ENCODE results near the gene SLC10A7.

DNA sequence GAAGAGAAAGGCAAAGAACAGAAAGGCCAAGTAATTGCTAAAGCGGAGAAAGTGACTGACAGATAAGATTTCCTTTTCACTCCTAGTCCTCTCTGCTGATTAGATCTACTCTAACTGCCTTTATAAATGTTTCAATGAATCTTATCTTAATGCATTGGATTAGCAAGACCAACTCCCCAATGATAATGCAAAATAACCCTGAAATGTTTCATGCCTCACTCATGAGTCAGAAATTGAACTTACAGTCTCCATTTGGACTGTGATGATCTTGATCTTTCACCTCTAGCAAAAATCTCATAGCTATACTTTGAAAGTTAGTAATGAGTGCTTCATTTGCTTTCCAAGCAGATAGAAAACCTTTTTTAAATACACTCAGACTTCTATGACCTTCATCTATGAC lies 26.5 kb downstream of the SLC10A7 start:
- TF ChIP-seq, protein P1, sequence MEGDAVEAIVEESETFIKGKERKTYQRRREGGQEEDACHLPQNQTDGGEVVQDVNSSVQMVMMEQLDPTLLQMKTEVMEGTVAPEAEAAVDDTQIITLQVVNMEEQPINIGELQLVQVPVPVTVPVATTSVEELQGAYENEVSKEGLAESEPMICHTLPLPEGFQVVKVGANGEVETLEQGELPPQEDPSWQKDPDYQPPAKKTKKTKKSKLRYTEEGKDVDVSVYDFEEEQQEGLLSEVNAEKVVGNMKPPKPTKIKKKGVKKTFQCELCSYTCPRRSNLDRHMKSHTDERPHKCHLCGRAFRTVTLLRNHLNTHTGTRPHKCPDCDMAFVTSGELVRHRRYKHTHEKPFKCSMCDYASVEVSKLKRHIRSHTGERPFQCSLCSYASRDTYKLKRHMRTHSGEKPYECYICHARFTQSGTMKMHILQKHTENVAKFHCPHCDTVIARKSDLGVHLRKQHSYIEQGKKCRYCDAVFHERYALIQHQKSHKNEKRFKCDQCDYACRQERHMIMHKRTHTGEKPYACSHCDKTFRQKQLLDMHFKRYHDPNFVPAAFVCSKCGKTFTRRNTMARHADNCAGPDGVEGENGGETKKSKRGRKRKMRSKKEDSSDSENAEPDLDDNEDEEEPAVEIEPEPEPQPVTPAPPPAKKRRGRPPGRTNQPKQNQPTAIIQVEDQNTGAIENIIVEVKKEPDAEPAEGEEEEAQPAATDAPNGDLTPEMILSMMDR (IDR thresholded peaks at IDR 0.05 in 8 of 11, conservative IDR thresholded peaks at IDR 0.05 in 3 of 11): no peak
- TF ChIP-seq POLR2A (IDR thresholded peaks at IDR 0.05): no peak
